Measurements from ENCODE around the gene KRTAP25-1.

DNA sequence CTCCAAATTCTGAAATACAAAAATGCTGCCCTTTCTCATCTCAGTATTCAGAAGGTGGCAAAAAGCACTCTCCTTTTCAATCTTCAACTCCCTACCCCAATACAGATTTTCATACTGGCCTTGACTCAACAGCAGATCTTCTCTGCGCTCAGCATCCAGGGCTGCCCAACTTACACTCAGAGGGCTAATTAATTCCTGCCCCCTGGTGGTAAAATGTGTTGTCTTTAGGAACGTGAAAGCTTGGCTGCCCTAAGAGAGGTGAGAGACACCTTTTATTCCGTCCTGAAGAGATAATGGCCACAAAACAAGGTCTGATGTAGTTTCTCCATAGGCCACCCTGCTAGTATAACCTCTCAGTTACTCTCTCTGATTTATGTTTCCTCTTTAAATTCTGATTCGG lies 31.5 kb downstream of the KRTAP25-1 start:
- TF ChIP-seq ZNF274 (IDR thresholded peaks at IDR 0.05; ENCODE audit: low read depth, low read length) (no peak), SUZ12 (IDR thresholded peaks at IDR 0.05; ENCODE audit: extremely low read depth, insufficient read depth, insufficient read length) (no peak), YY1 (IDR thresholded peaks at IDR 0.05; ENCODE audit: insufficient read depth, insufficient read length) (no peak)
